ENCODE measurements around the gene IL2. TPM values are rescaled to one million over a fixed set of nuclear protein-coding genes. Genes with fewer than 3 reads are reported as not detected.

The IL2 gene
- total RNA-seq, 1 experiment from 2014 or later = not detected

GRCh38 chr4:122480655-122481487, 24.3 kb upstream of the IL2 start:
- no TSS peak for BruUV-seq (replicated peaks)
- CTCF ChIA-PET = no interaction called here
- DNase-seq = no peak

GRCh38 chr4:122479935-122480416, 23.5 kb upstream of the IL2 start:
- intact Hi-C loops (cut with micrococcal nuclease; ENCODE audit: unreplicated experiment) = no loop called here
- ChIA-PET POLR2A (interaction anchor here (0.6 kb wide), 1 partner anchor 13 kb away, joined by 3 read pairs; no protein-coding TSS in a partner anchor), CTCF (no interaction called here)
- no peaks in the 10 kb centered on the region for H3K36me3 Mint-ChIP-seq (ENCODE audit: insufficient read depth, unreplicated experiment)
- peaks cover 6% of the 10 kb centered on the region for H3K4me1 ChIP-seq
- H3K36me3 ChIP-seq (ENCODE audit: control insufficient read depth, insufficient read depth, low read length) = no peaks in the 10 kb centered on the region
- no peak overlapping the region for H3K4me3 Mint-ChIP-seq (ENCODE audit: unreplicated experiment)
- DNase-seq = peak in 1 of 2 experiments; percentile 18
- peaks cover 12% of the 10 kb centered on the region for H3K4me1 Mint-ChIP-seq (ENCODE audit: low read depth, unreplicated experiment)
- no peaks in the 10 kb centered on the region; the same call in 1 of the 2 replicates for H3K9me3 ChIP-seq
- TF ChIP-seq CTCF (IDR thresholded peaks at IDR 0.05; ENCODE audit: insufficient read depth in 1 of 2, low read depth in 1 of 2, low read length in 1 of 2, severe bottlenecking in 1 of 2, unreplicated experiment in 1 of 2) = no peak
- no peaks in the 10 kb centered on the region for H3K9me3 Mint-ChIP-seq (ENCODE audit: unreplicated experiment)
- no TSS peak for BruUV-seq (replicated peaks)
- H3K27me3 ChIP-seq (replicated peaks; ENCODE audit: control insufficient read depth, insufficient read depth, low read length) = no peaks in the 10 kb centered on the region
- no peak overlapping the region for H3K27ac Mint-ChIP-seq (ENCODE audit: unreplicated experiment)
- no peak overlapping the region for H3K4me3 ChIP-seq (ENCODE audit: low read depth, low read length)
- H3K27me3 Mint-ChIP-seq (ENCODE audit: insufficient read depth, unreplicated experiment) = no peaks in the 10 kb centered on the region

More at GRCh38 chr4:122480655-122481487, 24.3 kb upstream of the IL2 start:
- H3K4me3 ChIP-seq (ENCODE audit: low read depth, low read length) = no peak overlapping the region
- H3K27me3 ChIP-seq (replicated peaks; ENCODE audit: control insufficient read depth, insufficient read depth, low read length) = no peaks in the 10 kb centered on the region
- Mint-ChIP-seq H3K36me3 (ENCODE audit: insufficient read depth, unreplicated experiment) (no peaks in the 10 kb centered on the region), H3K4me1 (ENCODE audit: low read depth, unreplicated experiment) (peaks cover 12% of the 10 kb centered on the region), H3K27me3 (ENCODE audit: insufficient read depth, unreplicated experiment) (no peaks in the 10 kb centered on the region), H3K4me3 (ENCODE audit: unreplicated experiment) (no peak overlapping the region), H3K9me3 (ENCODE audit: unreplicated experiment) (no peaks in the 10 kb centered on the region), H3K27ac (ENCODE audit: unreplicated experiment) (no peak overlapping the region)
- intact Hi-C loops (cut with micrococcal nuclease; ENCODE audit: unreplicated experiment) = no loop called here
- no peak for TF ChIP-seq CTCF (IDR thresholded peaks at IDR 0.05; ENCODE audit: insufficient read depth in 1 of 2, low read depth in 1 of 2, low read length in 1 of 2, severe bottlenecking in 1 of 2, unreplicated experiment in 1 of 2)
- H3K36me3 ChIP-seq (ENCODE audit: control insufficient read depth, insufficient read depth, low read length) = no peaks in the 10 kb centered on the region
- POLR2A ChIA-PET = no interaction called here
- peaks cover 6% of the 10 kb centered on the region for H3K4me1 ChIP-seq
- H3K9me3 ChIP-seq = no peaks in the 10 kb centered on the region; the same call in 1 of the 2 replicates

- H3K27me3 ChIP-seq (replicated peaks; ENCODE audit: control insufficient read depth, insufficient read depth, low read length) = no peaks in the 10 kb centered on the region
- H3K36me3 ChIP-seq (ENCODE audit: control insufficient read depth, insufficient read depth, low read length) = no peaks in the 10 kb centered on the region
- H3K4me1 ChIP-seq = peaks cover 6% of the 10 kb centered on the region
- H3K9me3 ChIP-seq = no peaks in the 10 kb centered on the region; the same call in 1 of the 2 replicates
- CTCF ChIA-PET = interaction anchor here (0.7 kb wide), 1 partner anchor 181 kb away, joined by 3 read pairs; no protein-coding TSS in a partner anchor
- no peak overlapping the region for H3K4me3 ChIP-seq (ENCODE audit: low read depth, low read length)
- Mint-ChIP-seq H3K36me3 (ENCODE audit: insufficient read depth, unreplicated experiment) (no peaks in the 10 kb centered on the region), H3K4me1 (ENCODE audit: low read depth, unreplicated experiment) (peaks cover 12% of the 10 kb centered on the region), H3K27ac (ENCODE audit: unreplicated experiment) (no peak overlapping the region), H3K4me3 (ENCODE audit: unreplicated experiment) (no peak overlapping the region), H3K27me3 (ENCODE audit: insufficient read depth, unreplicated experiment) (no peaks in the 10 kb centered on the region), H3K9me3 (ENCODE audit: unreplicated experiment) (no peaks in the 10 kb centered on the region)
- intact Hi-C loops (cut with micrococcal nuclease; ENCODE audit: unreplicated experiment) = no loop called here
- POLR2A ChIA-PET = no interaction called here
- DNase-seq = no peak
- no TSS peak for BruUV-seq (replicated peaks)
- TF ChIP-seq CTCF (IDR thresholded peaks at IDR 0.05; ENCODE audit: insufficient read depth in 1 of 2, low read depth in 1 of 2, low read length in 1 of 2, severe bottlenecking in 1 of 2, unreplicated experiment in 1 of 2) = no peak
Observed at GRCh38 chr4:122476745-122477144, 20.2 kb upstream of the IL2 start.

All from Caco-2 (cell line).